BLaER1 treated with 17β-estradiol and CSF1 and Interleukin-3, amounts not matched to agents 10 nM and 100 nM (cell line): Measurements from ENCODE around the gene THSD7A.

Experiments used
- H3K27ac ChIP-seq, 11 experiments: shearing (Covaris generic); formaldehyde crosslinking; 2 replicates each; pipeline ENCODE4 v1.8.1; 2022
- H3K27me3 ChIP-seq, 11 experiments: shearing (Covaris generic); formaldehyde crosslinking; 2 replicates each; pipeline ENCODE4 v1.8.1; 2022
- H3K36me3 ChIP-seq, 11 experiments: shearing (Covaris generic); formaldehyde crosslinking; 2 replicates each; pipeline ENCODE4 v1.8.1; 2022
- H3K4me1 ChIP-seq, 10 experiments: shearing (Covaris generic); formaldehyde crosslinking; 2 replicates each; pipeline ENCODE4 v1.8.1; 2022
- H3K4me2 ChIP-seq, 11 experiments: shearing (Covaris generic); formaldehyde crosslinking; 2 replicates each; pipeline ENCODE4 v1.8.1; 2022
- H3K4me3 ChIP-seq, 10 experiments: shearing (Covaris generic); formaldehyde crosslinking; 2 replicates each; pipeline ENCODE4 v1.8.1; 2022
- H3K9ac ChIP-seq, 11 experiments: shearing (Covaris generic); formaldehyde crosslinking; 2 replicates each; pipeline ENCODE4 v1.8.1; 2022
- H3K9me3 ChIP-seq, 11 experiments: shearing (Covaris generic); formaldehyde crosslinking; replicated peaks in 1 of 11; 2 replicates each; pipeline ENCODE4 v1.8.1; 2022
- H4K20me1 ChIP-seq, 11 experiments: shearing (Covaris generic); formaldehyde crosslinking; 2 replicates each; pipeline ENCODE4 v1.8.1; 2022
- Cebpa-rat ChIP-seq, 11 experiments: shearing (Covaris generic); IDR thresholded peaks; 2 replicates each; pipeline ENCODE4 v1.8.1; 2022

THSD7A gene

DNA sequence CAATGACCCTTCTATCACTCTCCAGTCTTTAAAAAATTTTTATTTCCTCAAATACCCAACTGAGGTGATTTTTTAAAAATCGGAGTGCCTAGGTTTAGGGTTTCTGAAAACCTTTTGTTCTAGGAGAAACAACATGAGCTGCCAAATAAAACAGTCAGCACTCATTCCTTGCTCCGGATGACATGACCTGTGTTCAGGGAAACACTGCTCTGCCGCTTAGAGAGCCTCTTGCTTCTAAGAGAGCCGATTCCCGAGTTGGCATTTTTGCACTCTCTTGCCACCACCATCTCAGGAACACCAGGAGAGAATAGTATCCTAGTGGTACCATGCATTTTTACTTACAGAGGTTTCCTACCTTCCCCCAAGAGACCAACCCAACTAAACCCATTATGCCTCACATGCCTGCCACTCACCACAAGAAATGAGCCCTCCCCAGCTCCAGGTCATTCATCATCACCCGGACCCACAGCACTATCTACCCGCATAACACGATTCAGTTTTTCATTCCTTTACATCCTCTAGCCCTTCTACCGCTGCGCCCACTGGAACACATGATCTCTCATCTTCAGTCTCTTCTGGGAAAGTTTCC lies 365.4 kb downstream of the THSD7A start:
- TF ChIP-seq Cebpa-rat (IDR thresholded peaks at IDR 0.05): no peak
- H3K9ac ChIP-seq: no peak overlapping the region
- no peaks in the 10 kb centered on the region for H3K9me3 ChIP-seq
- no peaks in the 10 kb centered on the region for H3K4me1 ChIP-seq
- H3K36me3 ChIP-seq: no peaks in the 10 kb centered on the region
- no peak overlapping the region for H3K4me2 ChIP-seq
- H4K20me1 ChIP-seq: no peaks in the 10 kb centered on the region
- H3K4me3 ChIP-seq: no peak overlapping the region
- no peaks in the 10 kb centered on the region for H3K27me3 ChIP-seq
- H3K27ac ChIP-seq: no peak overlapping the region

- TF ChIP-seq Cebpa-rat (IDR thresholded peaks at IDR 0.05): no peak
- Histone ChIP-seq H3K27ac (no peak overlapping the region), H3K4me3 (no peak overlapping the region), H3K9me3 (no peaks in the 10 kb centered on the region), H3K4me1 (peaks cover 0 to 4% (median 0%) of the 10 kb centered on the region in 10 experiments; a peak in 5 of 20 replicates), H3K36me3 (no peaks in the 10 kb centered on the region), H4K20me1 (no peaks in the 10 kb centered on the region), H3K27me3 (no peaks in the 10 kb centered on the region), H3K9ac (no peak overlapping the region), H3K4me2 (no peak overlapping the region)
Observed at GRCh38 chr7:11464624-11465023, 367.4 kb downstream of the THSD7A start.

DNA sequence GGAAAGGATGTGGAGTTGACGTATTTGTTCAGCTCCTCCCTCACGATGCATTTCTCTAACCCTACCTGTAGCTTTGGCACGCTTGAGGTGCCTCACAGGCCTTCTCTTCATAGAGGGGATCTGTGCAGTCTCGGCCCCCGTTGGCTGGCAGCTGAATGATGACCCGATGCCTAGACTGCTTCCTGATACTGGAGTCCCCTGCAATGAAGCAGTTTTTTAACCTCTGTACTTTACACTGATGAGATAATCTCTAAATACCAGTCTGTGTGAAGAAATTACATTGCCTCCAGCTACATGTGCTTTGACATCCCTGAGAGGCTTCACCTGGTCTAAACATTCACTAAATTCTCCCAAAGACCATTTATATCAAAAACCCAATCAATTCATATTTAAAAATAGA lies 370.1 kb downstream of the THSD7A start:
- Histone ChIP-seq H4K20me1 (no peaks in the 10 kb centered on the region), H3K4me2 (no peak overlapping the region), H3K27me3 (no peaks in the 10 kb centered on the region), H3K27ac (no peak overlapping the region), H3K9me3 (no peaks in the 10 kb centered on the region), H3K36me3 (no peaks in the 10 kb centered on the region), H3K4me3 (no peak overlapping the region), H3K9ac (no peak overlapping the region), H3K4me1 (peaks cover 0 to 28% (median 10%) of the 10 kb centered on the region in 10 experiments; a peak in 11 of 20 replicates)
- no peak for TF ChIP-seq Cebpa-rat (IDR thresholded peaks at IDR 0.05)

- H3K36me3 ChIP-seq: no peaks in the 10 kb centered on the region
- H3K9me3 ChIP-seq: no peaks in the 10 kb centered on the region
- peak overlapping the region in 2 of 11 experiments; percentile 4 to 5; a peak in 3 of 22 replicates for H3K9ac ChIP-seq
- no peak overlapping the region for H3K4me3 ChIP-seq
- no peak for TF ChIP-seq Cebpa-rat (IDR thresholded peaks at IDR 0.05)
- no peaks in the 10 kb centered on the region for H4K20me1 ChIP-seq
- no peaks in the 10 kb centered on the region for H3K27me3 ChIP-seq
- H3K4me1 ChIP-seq: peaks cover 0 to 33% (median 10%) of the 10 kb centered on the region in 10 experiments; a peak in 11 of 20 replicates
- H3K4me2 ChIP-seq: peak overlapping the region in 7 of 11 experiments; percentile 17 to 72 (median 41); a peak in 13 of 22 replicates
- peak overlapping the region in 6 of 11 experiments; percentile 18 to 74 (median 57); a peak in 11 of 22 replicates for H3K27ac ChIP-seq
Observed at GRCh38 chr7:11458736-11459483, 373.1 kb downstream of the THSD7A start.

DNA sequence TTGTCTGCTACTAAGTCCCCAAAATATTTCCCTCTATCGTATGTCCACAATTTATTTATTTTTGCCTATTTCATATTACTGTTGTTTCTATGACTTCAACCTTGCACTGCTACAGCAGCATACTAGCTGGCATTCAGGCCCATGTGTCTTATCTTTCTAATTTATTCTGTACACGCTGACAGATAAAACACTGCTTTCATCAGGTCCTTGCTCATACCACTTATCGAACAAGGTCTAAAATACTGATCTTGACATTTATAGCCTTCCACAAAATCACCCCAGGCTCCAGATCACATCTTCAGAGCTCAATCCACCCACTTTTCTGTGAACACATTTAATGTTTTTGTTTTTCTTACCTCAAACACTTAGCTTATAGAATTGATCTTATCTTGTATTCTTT lies 374.6 kb downstream of the THSD7A start:
- Histone ChIP-seq H3K4me1 (peaks cover 0 to 33% (median 10%) of the 10 kb centered on the region in 10 experiments; a peak in 11 of 20 replicates), H3K27ac (peak overlapping the region in 2 of 11 experiments; percentile 60 to 72; a peak in 4 of 22 replicates), H4K20me1 (no peaks in the 10 kb centered on the region), H3K36me3 (no peaks in the 10 kb centered on the region), H3K9ac (no peak overlapping the region), H3K4me2 (peak overlapping the region in 2 of 11 experiments; percentile 63 to 72; a peak in 3 of 22 replicates), H3K4me3 (no peak overlapping the region), H3K27me3 (no peaks in the 10 kb centered on the region), H3K9me3 (no peaks in the 10 kb centered on the region)
- no peak for TF ChIP-seq Cebpa-rat (IDR thresholded peaks at IDR 0.05)

DNA sequence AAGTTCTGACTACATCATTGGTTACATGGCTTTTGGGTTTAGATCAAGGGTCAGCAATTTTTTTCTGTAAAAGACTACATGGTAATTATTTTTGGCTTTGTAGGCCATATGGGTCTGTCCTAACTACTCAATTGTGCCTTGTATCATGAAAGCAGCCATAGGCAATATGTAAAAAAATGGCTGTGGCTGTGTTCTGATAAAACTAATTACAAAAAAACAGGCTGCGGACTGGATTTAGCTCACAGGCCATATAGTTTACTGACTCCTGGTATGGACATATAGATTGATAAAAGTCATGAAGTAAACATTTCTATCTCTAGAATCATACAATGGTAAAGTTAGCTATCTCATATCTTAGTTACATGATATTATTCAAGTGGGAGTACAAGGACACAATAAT lies 375.4 kb downstream of the THSD7A start:
- Histone ChIP-seq H3K9ac (no peak overlapping the region), H3K4me3 (no peak overlapping the region), H3K27ac (no peak overlapping the region), H4K20me1 (no peaks in the 10 kb centered on the region), H3K4me1 (peaks cover 0 to 33% (median 10%) of the 10 kb centered on the region in 10 experiments; a peak in 11 of 20 replicates), H3K9me3 (no peaks in the 10 kb centered on the region), H3K4me2 (no peak overlapping the region), H3K36me3 (no peaks in the 10 kb centered on the region), H3K27me3 (no peaks in the 10 kb centered on the region)
- TF ChIP-seq Cebpa-rat (IDR thresholded peaks at IDR 0.05): no peak

DNA sequence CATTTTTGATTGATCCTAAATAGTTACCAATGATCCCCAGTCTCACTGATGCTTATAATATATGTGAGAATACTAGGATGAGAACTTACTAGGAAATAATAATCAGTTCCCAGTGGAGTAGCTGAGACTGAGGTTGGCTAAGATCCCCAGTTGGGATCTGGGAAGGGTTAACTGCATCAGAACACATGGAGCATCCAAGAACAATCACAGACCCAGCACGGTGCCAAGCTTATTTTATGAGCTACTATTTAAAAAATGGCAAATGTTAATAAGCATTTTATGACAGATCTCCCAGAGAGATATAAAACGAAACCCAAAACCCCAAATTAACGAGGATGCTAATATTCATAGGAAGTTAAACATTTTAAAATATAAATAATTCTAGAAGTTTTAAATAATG lies 379.5 kb downstream of the THSD7A start:
- H3K4me2 ChIP-seq: no peak overlapping the region
- no peak overlapping the region for H3K9ac ChIP-seq
- no peak overlapping the region for H3K4me3 ChIP-seq
- H3K36me3 ChIP-seq: no peaks in the 10 kb centered on the region
- H3K27ac ChIP-seq: no peak overlapping the region
- no peaks in the 10 kb centered on the region for H3K9me3 ChIP-seq
- TF ChIP-seq Cebpa-rat (IDR thresholded peaks at IDR 0.05): no peak
- peaks cover 0 to 8% (median 0%) of the 10 kb centered on the region in 10 experiments; a peak in 6 of 20 replicates for H3K4me1 ChIP-seq
- H4K20me1 ChIP-seq: no peaks in the 10 kb centered on the region
- H3K27me3 ChIP-seq: no peaks in the 10 kb centered on the region

DNA sequence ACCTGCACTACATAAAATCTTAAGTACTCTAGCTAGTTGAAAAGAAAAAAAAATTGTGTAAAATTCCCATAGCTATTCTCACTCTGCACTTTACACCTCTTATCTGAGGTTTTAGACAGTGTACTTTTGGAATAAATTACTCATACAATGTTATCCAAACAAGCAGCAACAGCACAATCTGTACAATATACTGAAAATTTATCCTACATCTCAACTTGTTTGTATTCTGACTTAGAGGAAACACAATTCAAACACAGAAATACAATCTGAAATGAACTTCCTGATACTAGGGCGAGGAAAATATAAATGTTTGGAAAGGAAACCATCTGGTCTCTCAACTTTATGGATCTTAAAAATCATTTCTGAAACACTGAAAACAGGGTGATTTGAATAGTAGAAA lies 381.7 kb downstream of the THSD7A start:
- Histone ChIP-seq H3K9ac (no peak overlapping the region), H4K20me1 (no peaks in the 10 kb centered on the region), H3K36me3 (no peaks in the 10 kb centered on the region), H3K27me3 (no peaks in the 10 kb centered on the region), H3K9me3 (no peaks in the 10 kb centered on the region), H3K4me3 (no peak overlapping the region), H3K4me1 (no peaks in the 10 kb centered on the region), H3K4me2 (no peak overlapping the region), H3K27ac (no peak overlapping the region)
- no peak for TF ChIP-seq Cebpa-rat (IDR thresholded peaks at IDR 0.05)

DNA sequence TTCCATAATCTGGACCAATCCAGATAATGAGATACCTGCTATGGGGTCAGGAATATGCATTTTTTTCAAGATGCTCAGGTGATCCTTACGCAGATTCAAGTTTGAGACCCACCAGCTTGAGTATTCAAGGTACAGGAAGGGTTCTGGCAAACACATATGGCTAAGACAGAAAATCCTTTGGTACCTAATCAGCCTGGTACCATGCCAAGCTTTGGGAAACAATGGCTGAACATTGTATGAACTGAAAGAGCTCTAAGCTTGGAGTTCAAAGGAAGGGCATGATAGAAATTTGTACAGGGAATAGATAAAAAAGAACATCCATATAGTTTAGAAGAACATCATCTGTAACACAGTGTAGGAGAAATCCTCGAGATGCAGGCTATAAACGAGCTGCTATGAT lies 382.7 kb downstream of the THSD7A start:
- H3K4me3 ChIP-seq: no peak overlapping the region
- no peaks in the 10 kb centered on the region for H3K4me1 ChIP-seq
- H3K9ac ChIP-seq: no peak overlapping the region
- no peaks in the 10 kb centered on the region for H3K9me3 ChIP-seq
- TF ChIP-seq Cebpa-rat (IDR thresholded peaks at IDR 0.05): no peak
- no peaks in the 10 kb centered on the region for H4K20me1 ChIP-seq
- no peak overlapping the region for H3K27ac ChIP-seq
- no peaks in the 10 kb centered on the region for H3K27me3 ChIP-seq
- H3K4me2 ChIP-seq: no peak overlapping the region
- H3K36me3 ChIP-seq: no peaks in the 10 kb centered on the region

- Histone ChIP-seq H3K36me3 (no peaks in the 10 kb centered on the region), H3K27ac (no peak overlapping the region), H3K4me1 (no peaks in the 10 kb centered on the region), H3K4me2 (no peak overlapping the region), H3K9ac (no peak overlapping the region), H3K4me3 (no peak overlapping the region), H3K9me3 (no peaks in the 10 kb centered on the region), H3K27me3 (no peaks in the 10 kb centered on the region), H4K20me1 (no peaks in the 10 kb centered on the region)
- no peak for TF ChIP-seq Cebpa-rat (IDR thresholded peaks at IDR 0.05)
Observed at GRCh38 chr7:11448323-11448722, 383.7 kb downstream of the THSD7A start.
